ENCODE measurements around the gene MOXD1.

DNA sequence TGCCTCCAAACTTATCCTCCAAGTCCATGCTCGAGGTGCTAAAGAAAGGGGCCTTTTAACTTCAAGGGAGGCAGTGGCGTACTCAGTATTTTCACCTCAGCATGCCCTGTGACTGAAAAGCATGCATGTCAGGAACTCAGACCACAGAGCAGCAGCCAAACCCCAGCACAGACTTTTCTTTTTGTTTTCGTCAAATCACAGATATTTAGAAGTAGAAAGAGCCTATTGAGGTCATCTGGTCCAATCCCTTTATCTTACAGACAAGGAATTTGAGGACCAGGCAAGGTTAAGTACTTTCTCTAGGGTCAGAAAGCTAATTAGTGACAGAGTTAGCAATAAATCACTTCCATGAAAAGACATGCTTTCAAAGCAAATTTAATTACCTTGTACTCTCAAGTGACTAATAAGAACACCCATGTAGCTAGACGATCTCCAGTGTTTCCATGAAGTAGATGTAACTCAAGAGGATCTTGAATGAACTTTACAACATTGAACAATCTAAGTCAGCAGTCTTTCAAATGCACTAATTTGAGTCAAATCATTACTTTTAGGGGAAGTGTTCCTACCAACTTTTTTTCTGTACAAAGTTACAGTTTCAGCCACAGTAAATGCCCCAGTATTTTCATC lies 35.9 kb downstream of the MOXD1 start:
- TF ChIP-seq, protein P1, sequence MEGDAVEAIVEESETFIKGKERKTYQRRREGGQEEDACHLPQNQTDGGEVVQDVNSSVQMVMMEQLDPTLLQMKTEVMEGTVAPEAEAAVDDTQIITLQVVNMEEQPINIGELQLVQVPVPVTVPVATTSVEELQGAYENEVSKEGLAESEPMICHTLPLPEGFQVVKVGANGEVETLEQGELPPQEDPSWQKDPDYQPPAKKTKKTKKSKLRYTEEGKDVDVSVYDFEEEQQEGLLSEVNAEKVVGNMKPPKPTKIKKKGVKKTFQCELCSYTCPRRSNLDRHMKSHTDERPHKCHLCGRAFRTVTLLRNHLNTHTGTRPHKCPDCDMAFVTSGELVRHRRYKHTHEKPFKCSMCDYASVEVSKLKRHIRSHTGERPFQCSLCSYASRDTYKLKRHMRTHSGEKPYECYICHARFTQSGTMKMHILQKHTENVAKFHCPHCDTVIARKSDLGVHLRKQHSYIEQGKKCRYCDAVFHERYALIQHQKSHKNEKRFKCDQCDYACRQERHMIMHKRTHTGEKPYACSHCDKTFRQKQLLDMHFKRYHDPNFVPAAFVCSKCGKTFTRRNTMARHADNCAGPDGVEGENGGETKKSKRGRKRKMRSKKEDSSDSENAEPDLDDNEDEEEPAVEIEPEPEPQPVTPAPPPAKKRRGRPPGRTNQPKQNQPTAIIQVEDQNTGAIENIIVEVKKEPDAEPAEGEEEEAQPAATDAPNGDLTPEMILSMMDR (conservative IDR thresholded peaks at IDR 0.05 in 1 of 2, IDR thresholded peaks at IDR 0.05 in 1 of 2; ENCODE audit: extremely low read depth in 1 of 2, insufficient read depth in 1 of 2, low read depth in 1 of 2, low read length in 2 of 2), result no peak
- TF ChIP-seq EZH2 (IDR thresholded peaks at IDR 0.05; ENCODE audit: borderline replicate concordance, low read length), result no peak
